NCI-H128 (cell line): ENCODE data around the gene NR5A1.

Experiments
- DNase-seq: peaks from one replicate; lab custom pipeline; 2025; ENCODE audit not compliant: unreplicated experiment; lab: John Stamatoyannopoulos, UW

NR5A1 gene

GRCh38 chr9:124514874-124515273, 7.7 kb upstream of the NR5A1 start:
- no peak for DNase-seq

GRCh38 chr9:124514125-124514524, 6.9 kb upstream of the NR5A1 start:
- DNase-seq, result no peak

GRCh38 chr9:124513376-124513994, 6.3 kb upstream of the NR5A1 start:
- no peak for DNase-seq

GRCh38 chr9:124512806-124513204, 5.6 kb upstream of the NR5A1 start:
- DNase-seq, result no peak

- no peak for DNase-seq
These were observed 4.9 kb upstream of the NR5A1 start for GRCh38 chr9:124511891-124512805.

- DNase-seq, result no peak
These were observed 4.2 kb upstream of the NR5A1 start for GRCh38 chr9:124511426-124511840.

- no peak for DNase-seq
These were observed 3.6 kb upstream of the NR5A1 start for GRCh38 chr9:124510650-124511425.

GRCh38 chr9:124507880-124508423, 753 bp upstream of the NR5A1 start:
- DNase-seq, result no peak

- no peak for DNase-seq
These were observed 766 bp downstream of the NR5A1 start for GRCh38 chr9:124506433-124506832.

GRCh38 chr9:124505901-124506346, 1.3 kb downstream of the NR5A1 start:
- no peak for DNase-seq

GRCh38 chr9:124505006-124505900, 1.9 kb downstream of the NR5A1 start:
- DNase-seq, result no peak

- DNase-seq, result no peak
These were observed 2.6 kb downstream of the NR5A1 start for GRCh38 chr9:124504530-124505005.

GRCh38 chr9:124503713-124504529, 3.3 kb downstream of the NR5A1 start:
- DNase-seq, result no peak

GRCh38 chr9:124502711-124503702, 4.2 kb downstream of the NR5A1 start:
- DNase-seq, result no peak

GRCh38 chr9:124501771-124502320, 5.4 kb downstream of the NR5A1 start:
- no peak for DNase-seq

GRCh38 chr9:124500796-124501611, 6.2 kb downstream of the NR5A1 start:
- no peak for DNase-seq
